Skeletal muscle cell (primary cell): Measurements from ENCODE around the gene HS3ST6.
"Not testable (repeated sequence)": the region's sequence is repeated elsewhere in the genome, so short reads cannot be mapped to it uniquely, and the experiment has no call there.

Experiments used
- DNase-seq: peaks from one replicate; pipeline ENCODE4 v3.0.0-alpha.2; 2010; ENCODE audit warnings: low read depth
- H3K4me3 ChIP-seq: 2 replicates; pipeline ENCODE4 v1.5.1; 2011; ENCODE audit warnings: low read depth, mild to moderate bottlenecking, control low read depth, low read length, moderate library complexity

Gene HS3ST6

DNA sequence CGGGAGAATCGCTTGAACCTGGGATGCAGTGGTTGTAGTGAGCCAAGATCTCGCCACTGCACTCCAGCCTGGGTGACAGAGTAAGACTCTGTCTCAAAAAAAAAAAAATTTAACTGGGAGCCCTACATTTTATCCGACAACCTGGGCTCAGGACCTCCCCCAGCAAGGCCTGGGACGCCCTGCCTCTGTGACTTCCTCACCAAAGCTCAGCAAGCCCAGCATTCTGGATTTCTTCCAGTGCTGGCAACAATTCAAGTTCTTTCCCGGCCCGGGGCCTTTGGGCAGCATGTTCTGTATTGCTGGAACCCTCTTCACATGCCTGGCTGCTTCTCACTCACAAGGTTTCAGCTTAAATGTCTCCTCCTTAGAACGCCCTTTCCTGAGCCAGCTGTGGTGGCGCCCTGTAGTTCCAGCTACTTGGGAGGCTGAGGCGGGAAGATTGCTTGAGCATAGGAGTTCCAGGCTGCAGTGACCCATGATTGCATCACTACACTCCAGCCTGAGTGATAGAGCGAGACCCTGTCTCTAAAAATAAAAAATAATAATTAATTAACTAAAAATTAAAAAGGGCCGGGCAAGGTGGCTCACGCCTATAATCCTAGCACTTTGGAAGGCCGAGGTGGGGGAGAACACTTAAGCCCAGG, 30.4 kb downstream of the HS3ST6 start:
- no peak overlapping the region for H3K4me3 ChIP-seq
- no peak for DNase-seq

DNA sequence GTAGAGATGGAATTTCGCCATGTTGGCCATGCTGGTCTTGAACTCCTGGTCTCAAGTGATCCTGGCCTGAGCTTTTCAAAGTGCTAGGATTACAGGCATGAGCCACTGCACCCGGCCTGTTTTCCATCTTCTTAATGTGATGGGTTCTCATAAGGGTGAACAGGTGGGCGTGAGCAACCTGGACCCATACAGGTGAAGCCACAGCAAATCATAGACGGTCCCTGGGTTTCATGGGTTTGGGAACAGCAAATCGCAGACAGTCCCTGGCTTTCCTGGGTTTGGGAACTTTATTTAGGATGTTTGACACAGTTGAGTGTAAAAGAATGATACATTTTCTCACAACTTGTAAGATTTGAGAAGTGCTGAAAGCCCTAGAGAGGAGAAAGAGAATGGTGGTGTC, 33.3 kb downstream of the HS3ST6 start:
- no peak for DNase-seq
- H3K4me3 ChIP-seq, result no peak overlapping the region

DNA sequence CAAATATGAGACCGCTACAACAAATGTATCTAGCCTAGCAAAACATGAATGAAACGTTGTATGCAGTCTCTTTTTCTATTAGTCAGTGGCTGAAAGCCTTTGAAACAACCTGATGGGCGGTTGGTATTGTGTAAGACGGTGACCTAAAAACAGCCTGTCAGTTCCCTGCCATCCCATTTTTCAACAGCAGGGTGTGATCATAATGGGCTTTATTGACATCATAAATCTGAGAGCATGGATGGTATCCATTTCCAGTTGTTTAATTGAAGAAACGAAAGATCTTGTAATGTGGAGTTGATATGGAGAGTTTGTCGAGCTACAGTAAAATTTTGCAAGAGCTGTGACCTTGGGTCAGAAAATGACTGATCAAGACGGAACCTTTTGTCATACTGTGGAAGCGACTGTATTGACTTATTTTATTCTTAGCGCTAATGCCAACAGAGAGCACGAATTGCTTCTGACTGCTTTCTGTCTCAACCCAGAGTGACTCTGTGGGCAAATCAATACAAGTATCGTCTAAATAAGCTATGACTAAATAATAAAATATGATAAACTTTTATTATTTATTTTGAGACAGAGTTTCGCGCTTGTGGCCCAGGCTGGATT, 34.0 kb downstream of the HS3ST6 start:
- DNase-seq, result no peak
- no peak overlapping the region for H3K4me3 ChIP-seq

DNA sequence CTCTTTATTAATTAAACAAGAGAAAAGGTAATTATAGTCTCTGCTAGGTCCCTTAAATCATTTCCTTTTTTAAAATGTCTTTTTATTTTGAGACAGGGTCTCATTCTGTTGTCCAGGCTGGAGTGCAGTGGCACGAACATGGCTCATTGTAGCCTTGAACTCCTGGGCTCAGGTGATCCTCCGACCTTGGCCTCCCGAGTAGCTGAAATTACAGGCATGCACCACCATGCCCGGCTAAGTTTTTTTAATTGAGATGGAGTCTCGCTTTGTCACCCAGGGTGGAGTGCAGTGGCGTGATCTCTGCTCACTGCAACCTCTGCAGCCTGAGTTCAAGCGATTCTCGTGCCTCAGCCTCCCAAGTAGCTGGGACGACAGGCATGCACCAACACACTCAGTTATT, 37.0 kb downstream of the HS3ST6 start:
- not testable (repeated sequence) for H3K4me3 ChIP-seq, DNase-seq

DNA sequence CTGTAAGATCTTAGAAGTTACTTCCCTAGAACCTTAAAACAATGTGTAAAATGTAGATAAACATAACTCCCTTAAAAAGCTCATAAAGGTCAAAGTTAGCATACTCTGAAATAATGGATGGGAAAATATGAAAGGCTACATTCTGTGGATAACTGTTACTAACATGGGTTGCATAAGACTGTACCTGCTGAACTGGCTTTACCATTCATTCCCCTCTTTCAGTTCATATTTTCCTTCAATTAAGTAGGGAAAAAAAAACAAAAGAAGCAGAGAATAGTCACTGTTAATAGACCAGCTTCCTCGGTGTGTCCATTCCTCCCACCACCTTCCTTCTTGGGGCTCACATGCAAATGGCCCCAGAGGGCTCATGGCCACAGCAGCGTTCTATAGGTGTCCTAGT, 38.7 kb downstream of the HS3ST6 start:
- no peak overlapping the region for H3K4me3 ChIP-seq
- no peak for DNase-seq

DNA sequence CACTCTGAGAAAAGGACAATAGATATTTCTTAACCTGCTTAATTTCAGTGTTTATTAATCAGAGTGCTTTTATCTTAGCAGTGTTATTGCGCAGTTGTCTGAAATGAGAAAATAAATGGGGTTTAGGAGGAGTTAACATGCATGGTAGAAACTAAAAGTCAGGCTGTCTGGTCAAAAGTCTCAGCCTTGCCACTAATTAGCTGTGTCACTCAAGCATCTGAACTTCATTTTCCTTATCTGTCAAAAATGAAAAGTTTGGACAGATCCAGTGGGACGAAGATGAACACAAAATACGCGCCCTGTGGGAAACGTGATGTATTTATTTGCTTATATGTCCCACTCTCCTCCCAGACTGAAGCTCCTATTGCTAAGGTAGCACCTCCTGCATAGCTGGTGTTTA, 40.0 kb downstream of the HS3ST6 start:
- no peak for DNase-seq
- no peak overlapping the region for H3K4me3 ChIP-seq

DNA sequence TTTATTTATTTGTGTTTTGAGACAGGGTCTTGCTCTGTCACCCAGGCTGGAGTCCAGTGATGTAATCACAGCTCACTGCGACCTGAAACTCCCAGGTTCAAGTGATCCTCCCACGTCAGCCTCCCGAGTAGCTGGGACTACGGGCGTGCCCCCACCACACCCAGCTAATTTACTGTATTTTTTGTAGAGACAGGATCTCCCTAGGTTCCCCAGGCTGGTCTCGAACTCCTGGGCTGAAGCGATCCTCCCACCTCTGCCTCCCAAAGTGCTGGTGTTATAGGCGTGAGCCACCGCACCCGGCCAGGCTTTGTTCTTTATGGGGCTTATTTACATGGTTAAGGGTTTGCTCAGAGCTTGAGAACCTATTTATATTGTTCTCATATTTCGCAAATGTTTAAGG, 40.4 kb downstream of the HS3ST6 start:
- H3K4me3 ChIP-seq, result no peak overlapping the region
- no peak for DNase-seq

DNA sequence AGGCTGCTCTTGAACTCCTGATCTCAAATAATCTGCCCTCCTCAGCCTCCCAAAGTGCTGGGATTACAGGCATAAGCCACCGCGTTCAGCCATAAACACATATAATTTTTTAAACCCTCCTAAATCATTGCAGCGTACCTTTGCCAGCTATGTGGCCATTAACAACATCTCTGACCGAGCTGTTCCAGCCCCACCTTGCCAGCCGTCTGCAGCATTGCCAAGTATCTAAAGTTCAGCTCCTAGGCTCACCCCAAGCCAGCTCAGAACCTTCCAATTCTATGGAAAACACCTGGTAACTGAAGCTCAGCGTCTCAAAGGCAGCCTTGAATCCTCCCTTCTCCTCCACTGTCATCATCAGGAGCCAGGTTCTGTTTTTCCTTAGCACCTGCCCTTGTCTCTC, 41.1 kb downstream of the HS3ST6 start:
- DNase-seq, result no peak
- H3K4me3 ChIP-seq, result no peak overlapping the region

DNA sequence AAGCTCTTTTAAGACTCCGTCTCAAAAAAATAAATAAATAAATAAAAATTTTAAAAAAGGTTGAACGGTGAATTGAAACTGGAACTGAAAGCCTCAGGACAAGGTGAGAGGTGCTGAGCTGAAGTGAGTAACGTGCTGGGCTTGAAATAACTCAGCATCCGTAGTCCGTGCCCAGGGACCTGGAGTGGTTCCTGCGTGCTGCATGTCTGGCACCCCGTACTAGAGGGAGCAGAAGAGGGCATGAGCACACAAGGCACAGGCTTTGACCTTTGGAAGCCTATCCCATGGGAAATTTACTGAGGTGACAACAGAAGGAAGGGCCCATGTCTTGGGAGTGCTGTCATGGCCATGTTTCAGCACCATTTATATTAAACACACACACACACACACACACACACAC, 41.7 kb downstream of the HS3ST6 start:
- no peak for DNase-seq
- H3K4me3 ChIP-seq, result no peak overlapping the region

DNA sequence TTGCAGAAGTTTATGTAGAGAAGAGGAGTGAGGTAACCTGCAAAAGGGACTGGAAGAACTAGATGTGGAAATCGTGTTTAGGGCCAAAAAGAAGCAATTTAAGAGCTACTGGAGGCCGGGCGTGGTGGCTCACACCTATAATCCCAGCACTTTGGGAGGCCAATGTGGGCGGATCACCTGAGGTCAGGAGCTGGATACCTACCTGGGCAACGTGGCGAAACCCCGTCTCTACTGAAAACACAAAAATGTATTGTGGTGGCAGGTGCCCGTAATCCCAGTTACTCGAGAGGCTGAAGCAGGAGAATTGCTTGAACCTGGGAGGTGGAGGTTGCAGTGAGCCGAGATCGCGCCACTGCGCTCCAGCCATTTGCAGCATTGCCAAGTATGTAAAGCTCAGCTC, 42.1 kb downstream of the HS3ST6 start:
- H3K4me3 ChIP-seq, result not testable (repeated sequence)

DNA sequence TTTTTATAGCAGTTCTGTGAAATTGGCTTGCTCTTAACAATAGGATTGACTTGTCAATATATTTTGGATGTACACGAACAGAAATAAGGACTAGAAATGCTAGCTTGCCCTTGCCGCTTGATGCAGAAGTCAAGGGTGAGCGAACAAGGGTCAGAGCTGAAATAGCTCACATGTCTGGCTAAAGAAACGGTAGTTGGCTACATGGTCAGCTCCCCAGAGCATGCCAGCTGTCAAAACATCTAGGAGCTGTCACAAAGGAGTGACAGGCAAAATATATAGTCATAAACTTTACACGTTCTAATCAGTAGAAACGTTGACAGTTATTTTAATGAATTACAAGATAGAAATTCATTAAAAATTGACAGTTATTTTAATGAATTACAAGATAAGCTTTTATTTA, 43.4 kb downstream of the HS3ST6 start:
- DNase-seq, result no peak
- no peak overlapping the region for H3K4me3 ChIP-seq

More for the DNA sequence above, 42.1 kb downstream of the HS3ST6 start:
- DNase-seq, result not testable (repeated sequence)

DNA sequence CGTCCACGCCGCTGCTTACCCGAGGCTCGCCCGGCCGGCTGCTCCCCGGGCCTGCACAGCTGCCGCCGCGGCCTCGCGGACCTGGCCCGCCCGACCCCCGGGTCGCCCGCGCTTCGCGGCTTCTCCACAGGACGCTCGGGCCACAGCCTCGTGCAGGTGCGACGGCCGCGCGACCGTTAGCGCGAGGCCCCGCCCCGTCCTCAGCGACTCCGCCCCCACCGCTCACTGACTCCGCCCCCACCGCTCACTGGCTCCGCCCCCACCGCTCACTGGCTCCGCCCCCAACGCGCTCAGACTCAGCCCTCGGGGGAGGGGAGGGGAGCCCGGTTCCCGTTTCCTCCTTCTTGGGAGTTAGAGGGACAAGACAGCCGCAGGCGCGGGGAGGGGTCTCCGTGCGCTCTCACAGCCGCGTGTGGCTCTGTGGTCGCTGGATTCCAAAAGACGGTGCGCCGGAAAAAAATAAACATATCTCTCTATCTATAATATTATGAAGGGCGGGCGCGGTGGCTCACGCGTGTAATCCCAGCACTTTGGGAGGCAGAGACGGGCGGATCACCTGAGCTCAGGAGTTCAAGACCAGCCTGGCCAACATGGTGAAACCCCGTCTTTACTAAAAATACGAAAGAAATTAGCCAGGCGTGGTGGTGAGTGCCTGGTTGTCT, 46.1 kb downstream of the HS3ST6 start, which contains the start of gene MEIOB:
Gene MEIOB (minus strand): TSS at position 191 of the 662 bp plus-strand sequence. CDS start 3,989 bp downstream, outside the sequence.
- H3K4me3 ChIP-seq, result peak within 1 kb of the TSS; percentile 32
- DNase-seq, result no peak

DNA sequence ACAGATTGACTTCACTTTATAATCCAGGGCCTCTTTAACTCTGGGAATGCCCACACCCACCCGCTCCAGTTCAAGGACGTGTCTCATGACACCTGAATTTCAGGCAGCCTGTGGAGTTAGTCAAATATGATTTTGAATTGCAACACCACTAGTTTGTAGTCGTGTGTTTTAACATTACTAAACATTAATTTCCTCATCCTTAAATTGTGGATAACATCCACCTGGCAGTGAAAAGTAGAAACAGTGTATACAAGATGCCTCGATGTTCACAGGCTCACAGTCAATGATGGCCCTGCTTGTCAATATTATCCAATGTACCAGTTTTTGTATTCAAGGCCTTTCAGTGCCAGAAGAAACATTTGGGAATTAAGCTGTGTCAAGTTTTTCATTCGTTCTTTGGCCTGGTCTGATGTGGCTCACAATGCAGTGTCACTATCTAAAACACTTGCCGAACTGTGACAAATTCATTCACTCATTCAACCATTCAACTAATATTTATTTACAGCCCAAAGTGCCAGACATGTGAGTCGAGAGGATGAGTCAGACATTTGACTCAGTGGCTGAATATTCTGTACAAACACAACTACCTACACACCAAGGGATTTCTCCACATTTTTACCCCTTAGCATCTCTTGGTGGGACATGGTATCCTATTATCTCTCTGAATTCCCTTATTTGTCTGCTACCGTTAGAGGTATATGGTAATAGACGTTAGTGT, 47.7 kb downstream of the HS3ST6 start:
- no peak overlapping the region for H3K4me3 ChIP-seq
- DNase-seq, result peak; percentile 27

DNA sequence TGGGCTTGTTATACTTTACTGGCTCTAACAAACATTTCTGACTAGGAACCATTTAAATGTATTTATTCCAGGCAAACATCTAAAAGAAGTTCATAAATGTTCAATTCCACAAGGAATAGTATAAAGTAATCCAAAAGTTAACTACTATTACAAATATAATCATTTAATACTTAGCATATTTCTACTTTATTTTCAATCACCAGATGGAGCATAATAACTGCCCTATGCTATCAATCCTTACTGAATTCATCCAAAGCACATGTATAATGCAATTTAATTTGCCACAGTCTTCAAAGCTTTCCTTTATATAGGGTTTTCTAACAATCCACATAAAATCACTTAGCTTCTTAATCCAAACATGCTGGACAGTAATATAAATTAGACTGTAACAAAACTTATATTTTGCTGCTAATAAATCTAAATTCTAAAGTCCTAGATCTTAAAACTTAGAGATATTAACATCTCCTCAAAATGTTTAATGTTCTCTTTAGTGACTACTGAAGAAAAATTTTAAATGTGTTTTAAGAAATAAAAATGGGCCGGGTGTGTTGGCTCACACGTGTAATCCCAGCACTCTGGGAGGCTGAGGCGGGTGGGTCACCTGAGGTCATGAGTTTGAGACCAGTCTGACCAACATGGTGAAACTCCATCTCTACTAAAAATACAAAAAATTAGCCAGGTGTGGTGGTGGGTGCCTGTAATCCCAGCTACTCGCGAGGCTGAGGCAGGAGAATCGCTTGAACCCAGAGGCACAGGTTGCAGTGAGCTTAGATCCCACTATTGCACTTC, 52.1 kb downstream of the HS3ST6 start:
- no peak overlapping the region for H3K4me3 ChIP-seq
- no peak for DNase-seq

DNA sequence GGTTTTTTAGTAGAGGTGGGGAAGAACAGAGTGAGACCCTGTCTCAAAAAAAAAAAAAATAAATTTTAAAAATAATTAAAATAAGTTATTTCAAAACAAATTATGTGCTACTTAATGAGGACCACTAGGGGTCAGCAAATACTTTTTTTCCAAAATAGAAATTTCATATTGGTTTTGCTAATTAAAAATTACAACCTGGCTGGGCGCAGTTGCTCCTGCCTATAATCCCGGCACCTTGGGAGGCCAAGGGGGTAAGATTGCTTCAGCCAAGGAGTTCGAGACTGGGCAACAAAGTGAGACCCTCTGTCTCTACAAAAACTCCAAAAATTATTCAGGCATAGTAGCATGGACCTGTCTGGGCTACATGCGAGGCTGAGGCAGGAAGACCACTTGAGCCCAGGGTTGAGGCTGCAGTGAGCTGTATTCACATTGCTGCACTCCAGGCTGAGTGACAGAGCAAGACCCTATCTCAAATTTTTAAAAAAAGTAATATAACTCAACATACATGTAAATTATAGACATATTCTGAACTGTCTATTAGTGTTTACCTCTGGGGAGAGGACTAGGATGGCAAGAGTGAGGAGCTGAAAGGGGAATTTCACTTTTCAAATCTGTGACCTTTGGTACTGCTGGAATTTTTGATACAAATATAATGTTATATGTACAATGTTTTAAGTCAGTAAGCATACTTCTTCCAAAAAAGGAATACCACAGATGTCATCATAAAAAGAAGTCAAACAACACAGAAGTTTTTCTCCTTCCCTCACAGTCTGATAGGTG, 54.3 kb downstream of the HS3ST6 start:
- DNase-seq, result no peak
- no peak overlapping the region for H3K4me3 ChIP-seq

DNA sequence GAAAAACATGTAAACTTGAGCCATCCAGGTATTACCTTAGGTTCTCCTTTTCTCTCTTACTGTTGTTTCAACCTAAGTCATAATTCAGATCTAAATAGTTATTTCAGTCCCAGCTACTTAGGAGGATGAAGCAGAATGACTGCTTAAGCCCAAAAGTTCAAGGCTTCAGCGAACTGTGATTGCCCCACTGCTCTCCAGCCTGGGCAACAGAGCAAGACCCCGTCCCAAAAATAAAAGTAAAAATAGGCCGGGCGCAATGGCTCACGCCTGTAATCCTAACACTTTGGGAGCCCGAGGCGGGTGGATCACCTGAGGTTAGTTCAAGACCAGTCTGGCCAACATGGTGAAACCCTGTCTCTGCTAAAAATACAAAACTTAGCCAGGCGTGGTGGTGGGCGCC, 55.8 kb downstream of the HS3ST6 start:
- DNase-seq, result no peak
- no peak overlapping the region for H3K4me3 ChIP-seq

DNA sequence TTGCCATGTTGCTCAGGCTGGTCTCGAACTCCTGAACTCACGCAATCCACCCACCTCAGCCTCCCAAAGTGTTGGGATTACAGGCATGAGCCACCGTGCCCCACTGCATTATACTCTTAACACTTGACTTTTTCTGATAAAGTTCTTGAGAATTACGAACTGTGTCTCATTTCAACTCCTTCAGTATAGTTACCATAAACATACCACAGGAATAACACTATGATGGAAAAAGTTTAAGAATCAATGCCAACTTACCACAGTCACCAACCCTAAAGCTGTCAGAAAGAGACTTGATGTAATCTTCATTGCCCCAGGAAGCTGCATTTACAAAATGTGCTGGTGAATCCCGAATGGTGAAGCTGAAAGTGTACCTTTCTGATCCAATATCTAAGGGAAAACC, 56.5 kb downstream of the HS3ST6 start:
- no peak for DNase-seq
- no peak overlapping the region for H3K4me3 ChIP-seq
